Right lobe of liver (tissue), 6 donors: ENCODE measurements around the gene NUDT22. TPM values are rescaled to one million over a fixed set of nuclear protein-coding genes. Genes with fewer than 3 reads are reported as not detected.

Experiments used
- ATAC-seq, 4 donors: fragments of 200-7000 bp; cut with Tn5 transposase; one replicate each; pipeline ENCODE4 v1.9.1; 2020; ENCODE audit warnings: mild to moderate bottlenecking in 4 of 4, moderate library complexity in 4 of 4
- DNase-seq, 3 donors: peaks; one replicate each; pipeline ENCODE4 v3.0.0-alpha.2; 2020
- H3K27ac ChIP-seq, 3 donors: fragments of 200-600 bp; one replicate each; pipeline ENCODE4 v1.8.0; 2022
- H3K27me3 ChIP-seq, 2 donors: fragments of 200-600 bp; one replicate each; pipeline ENCODE4 v1.8.0; 2022
- H3K36me3 ChIP-seq, 4 donors: fragments of 200-600 bp; sonication (generic) in 1 of 4; one replicate each; pipeline versions ENCODE4 v1.5.1 to v1.8.0; 2017 to 2022; ENCODE audit warnings: control low read depth in 1 of 4
- H3K4me1 ChIP-seq, 4 donors: fragments of 200-600 bp; sonication (generic) in 1 of 4; one replicate each; pipeline versions ENCODE4 v1.5.1 to v1.8.0; 2017 to 2022; ENCODE audit warnings: control low read depth in 1 of 4
- H3K4me3 ChIP-seq, 3 donors: fragments of 200-600 bp; one replicate each; pipeline ENCODE4 v1.8.0; 2022
- H3K9me3 ChIP-seq, 4 donors: fragments of 200-600 bp; sonication (generic) in 1 of 4; one replicate each; pipeline versions ENCODE4 v1.5.1 to v1.8.0; 2017 to 2022; ENCODE audit warnings: control low read depth in 1 of 4
- CTCF ChIP-seq, 4 donors: fragments of 200-600 bp in 3 of 4; fragments of 450-650 bp in 1 of 4; IDR thresholded peaks; one replicate each; pipeline versions ENCODE4 v1.5.1 to v1.8.0; 2016 to 2022; ENCODE audit warnings: antibody characterized with exemption in 4 of 4, mild to moderate bottlenecking in 2 of 4
- POLR2A ChIP-seq: fragments of 450-650 bp; IDR thresholded peaks from one replicate; pipeline ENCODE4 v1.6.1; 2017; ENCODE audit warnings: antibody characterized with exemption, mild to moderate bottlenecking
- WGBS: methylation state at CpG from one replicate; pipeline ENCODE4 v1.1.6; 2018; ENCODE audit warnings: low coverage, low lambda C conversion rate; ENCODE audit not compliant: insufficient coverage; ENCODE audit errors: missing lambda C conversion rate; 5-methylcytosine and 5-hydroxymethylcytosine counted together
- intact Hi-C, 2 donors: fragments of 100-400 bp; cut with DNase I; formaldehyde crosslinking; loops; one replicate each; pipeline versions ENCODE4 v1.11.2 to v1.14.1; 2022
- long read RNA-seq: library from polyadenylated mRNA; unstranded; transcript quantifications from one replicate; pipeline ENCODE4 v2.0.0, GENCODE V29; 2019
- total RNA-seq, 6 experiments: library from RNA; depleted of rRNA in 2 of 6; stranded (reverse); fragments of >200 nt in 2 of 6; fragmentation: NEBNext Ultra II Directional in 3 of 6; extraction: Animal tissue kit (Norgen Biotek cat#: 25700) in 3 of 6; gene quantifications; one replicate each; pipeline versions ENCODE4 v1.1.0 to v1.2.4, GENCODE V29; 2016 to 2023
- donor health status: DM: no; HTN: yes; CAD: no.
- donor health status: DM: no; HTN: no; CAD: no.
- donor health status: DM: no; HTN: no; CAD: no.
- donor health status: DM: no; HTN: yes; CAD: no.
- donor health status: DM: no; HTN: yes; CAD: no.

Gene NUDT22
- total RNA-seq, result 10 to 100 TPM; 23.2 to 46.7 (median 32.1) TPM
- long read RNA-seq, transcript NUDT22-201 (6 exons, 1,094 nt), result major isoform, 6 of 11 reads
- long read RNA-seq, partial matches to known transcripts, result 2 of 11 reads
- long read RNA-seq, other reads (novel, unspliced or antisense), result 3 of 11 reads

- no peaks in the 10 kb centered on the region for H3K27me3 ChIP-seq
- ATAC-seq, result peak; percentile 81 to 86 (median 82)
- peaks cover 0 to 15% (median 0%) of the 10 kb centered on the region in 4 donors for H3K36me3 ChIP-seq
- peak within 1 kb of the TSS; percentile 67 to 95 (median 89) for H3K4me3 ChIP-seq
- no CpG with 5 or more reads among the region's 54 CpGs for WGBS
- intact Hi-C loops, result no loop called here
- DNase-seq, result peak; percentile 92 to 94 (median 94)
- peak; percentile 89 for TF ChIP-seq POLR2A
- peak; percentile 8 to 25 (median 18) for TF ChIP-seq CTCF (IDR thresholded peaks at IDR 0.05)
- peak within 1 kb of the TSS; percentile 60 to 94 (median 91) for H3K27ac ChIP-seq
- H3K4me1 ChIP-seq, result peaks cover 4 to 24% (median 11%) of the 10 kb centered on the region in 4 donors
- H3K9me3 ChIP-seq, result no peaks in the 10 kb centered on the region
Measured at GRCh38 chr11:64225608-64226506, at the start of gene NUDT22, which contains the start of gene TRPT1. Gene NUDT22 (plus strand): TSS chr11:64226274. CDS start chr11:64226653, 379 bp downstream. Gene TRPT1 (minus strand): TSS chr11:64226186. CDS start chr11:64225860, 326 bp downstream.

GRCh38 chr11:64176751-64177150 is 49.3 kb upstream of the NUDT22 start:
- WGBS, result 86% methylated on average over 5 of the region's 8 CpGs
- intact Hi-C loops, result no loop called here
- no peak for ATAC-seq
- Histone ChIP-seq H3K4me1 (no peaks in the 10 kb centered on the region), H3K9me3 (no peaks in the 10 kb centered on the region), H3K27me3 (no peaks in the 10 kb centered on the region), H3K4me3 (no peak overlapping the region), H3K36me3 (no peaks in the 10 kb centered on the region), H3K27ac (no peak overlapping the region)
- TF ChIP-seq POLR2A (no peak), CTCF (IDR thresholded peaks at IDR 0.05) (no peak)
- no peak for DNase-seq

GRCh38 chr11:64178203-64178602 is 47.9 kb upstream of the NUDT22 start:
- Histone ChIP-seq H3K27ac (no peak overlapping the region), H3K4me1 (no peaks in the 10 kb centered on the region), H3K4me3 (no peak overlapping the region), H3K27me3 (no peaks in the 10 kb centered on the region), H3K36me3 (no peaks in the 10 kb centered on the region), H3K9me3 (no peaks in the 10 kb centered on the region)
- TF ChIP-seq CTCF (IDR thresholded peaks at IDR 0.05) (no peak), POLR2A (no peak)
- no CpG with 5 or more reads among the region's 1 CpG for WGBS
- no peak for DNase-seq
- no peak for ATAC-seq
- intact Hi-C loops, result no loop called here

- TF ChIP-seq POLR2A (no peak), CTCF (IDR thresholded peaks at IDR 0.05) (no peak)
- no peak for DNase-seq
- 92% methylated on average over 4 of the region's 12 CpGs for whole genome bisulfite sequencing
- Histone ChIP-seq H3K27me3 (no peaks in the 10 kb centered on the region), H3K27ac (no peak overlapping the region), H3K36me3 (no peaks in the 10 kb centered on the region), H3K4me1 (peaks cover 0 to 6% (median 0%) of the 10 kb centered on the region in 4 donors), H3K4me3 (no peak overlapping the region), H3K9me3 (no peaks in the 10 kb centered on the region)
- ATAC-seq, result no peak
- intact Hi-C loops, result no loop called here
Measured at GRCh38 chr11:64178951-64179639, 47.0 kb upstream of the NUDT22 start.
